Panc1 (cell line): ENCODE measurements around the gene GPR15LG. TPM values are rescaled to one million over a fixed set of nuclear protein-coding genes. Genes with fewer than 3 reads are reported as not detected.
A peak's percentile ranks its signal among the peaks of the same experiment; 100 is the strongest.

Source experiments
- ATAC-seq: fragments of 200-7000 bp; cut with Tn5 transposase; 2 replicates; pipeline ENCODE4 v1.9.1; 2020; ENCODE audit warnings: mild to moderate bottlenecking, moderate library complexity
- BruUV-seq: library from RNA; stranded (reverse); fragments of 400-500 nt; replicated peaks from 2 replicates; lab custom pipeline; 2021; lab: Mats Ljungman, UMichigan
- CTCF ChIA-PET: fragments of 300-600 bp; sonication (Branson Sonifier 250); formaldehyde crosslinking; loops from one replicate; lab custom pipeline; 2022; ENCODE audit warnings: antibody characterized with exemption; lab: Charles Lee
- POLR2A ChIA-PET: fragments of 300-600 bp; sonication (Branson Sonifier 250); formaldehyde crosslinking; loops from one replicate; lab custom pipeline; 2022; ENCODE audit warnings: antibody characterized with exemption; lab: Charles Lee
- DNase-seq: peaks from one replicate; pipeline ENCODE4 v3.0.0-alpha.2; 2010; ENCODE audit warnings: low read depth, low spot score
- H3K27ac ChIP-seq: 2 replicates; pipeline ENCODE4 v1.5.1; 2011; ENCODE audit warnings: mild to moderate bottlenecking, low read length, inconsistent platforms
- H3K27me3 ChIP-seq: fragments of 200-500 bp; sonication (Bioruptor generic); 2 replicates; pipeline ENCODE4 v1.6.0; 2014; ENCODE audit warnings: low read length, inconsistent platforms; ENCODE audit not compliant: control insufficient read depth, insufficient read depth
- H3K36me3 ChIP-seq: fragments of 200-500 bp; sonication (Bioruptor generic); 2 replicates; pipeline ENCODE4 v1.5.1; 2014; ENCODE audit warnings: inconsistent platforms, mild to moderate bottlenecking, low read length, moderate library complexity; ENCODE audit not compliant: control insufficient read depth, insufficient read depth
- H3K4me1 ChIP-seq: 2 replicates; pipeline ENCODE4 v1.5.1; 2011; ENCODE audit warnings: inconsistent platforms, mild to moderate bottlenecking, low read length, moderate library complexity; ENCODE audit not compliant: control insufficient read depth, insufficient read depth
- H3K4me3 ChIP-seq, 2 experiments: 2 replicates each; pipeline ENCODE4 v1.5.1; 2011 to 2012; ENCODE audit warnings: low read depth in 2 of 2, low read length in 2 of 2, mild to moderate bottlenecking in 2 of 2, inconsistent platforms in 1 of 2, moderate library complexity in 1 of 2
- H3K9me3 ChIP-seq: fragments of 200-500 bp; sonication (Bioruptor generic); 2 replicates; pipeline ENCODE4 v1.5.1; 2014; ENCODE audit warnings: low read depth, mild to moderate bottlenecking, inconsistent platforms, low read length, moderate library complexity; ENCODE audit not compliant: control insufficient read depth, insufficient read depth
- POLR2AphosphoS5 ChIP-seq: IDR thresholded peaks from 2 replicates; pipeline ENCODE4 v1.6.1; 2012; ENCODE audit warnings: mild to moderate bottlenecking, low read depth, low read length, moderate library complexity
- SIN3A ChIP-seq: IDR thresholded peaks from 2 replicates; pipeline ENCODE4 v1.6.1; 2012; ENCODE audit warnings: low read depth, mild to moderate bottlenecking, low read length, moderate library complexity, borderline replicate concordance; ENCODE audit not compliant: insufficient read depth
- TCF7L2 ChIP-seq: IDR thresholded peaks from 2 replicates; pipeline ENCODE4 v1.6.1; 2011; ENCODE audit warnings: mild to moderate bottlenecking, low read depth, low read length, inconsistent platforms
- in situ Hi-C: cut with HindIII; loops from 2 replicates; pipeline ENCODE4 v1.10.0; 2016; ENCODE audit warnings: low sequenced_read_pairs, low pct_unique_long_range_greater_than_20kb
- intact Hi-C: fragments of 100-400 bp; cut with micrococcal nuclease; formaldehyde crosslinking; loops from one replicate; pipeline ENCODE4 v1.10.0; 2022; ENCODE audit not compliant: unreplicated experiment
- total RNA-seq: library from RNA; stranded (reverse); gene quantifications from one replicate; pipeline ENCODE4 v1.2.1, GENCODE V29; 2021; ENCODE audit not compliant: unreplicated experiment
- TF ChIP-seq, protein P1 (sequence below), 2 experiments: IDR thresholded peaks; 2 replicates each; pipeline ENCODE4 v1.6.1; 2011 to 2012; ENCODE audit warnings: low read depth in 2 of 2, control low read depth in 1 of 2, low read length in 1 of 2, mild to moderate bottlenecking in 1 of 2, moderate library complexity in 1 of 2; ENCODE audit not compliant: insufficient read depth in 1 of 2
- TF ChIP-seq, protein P2 (sequence below): fragments of 450-650 bp; IDR thresholded peaks from 2 replicates; pipeline ENCODE4 v1.5.1; 2017; ENCODE audit warnings: mild to moderate bottlenecking

GPR15LG gene
- total RNA-seq, 1 experiment from 2014 or later = 0.41 TPM

DNA sequence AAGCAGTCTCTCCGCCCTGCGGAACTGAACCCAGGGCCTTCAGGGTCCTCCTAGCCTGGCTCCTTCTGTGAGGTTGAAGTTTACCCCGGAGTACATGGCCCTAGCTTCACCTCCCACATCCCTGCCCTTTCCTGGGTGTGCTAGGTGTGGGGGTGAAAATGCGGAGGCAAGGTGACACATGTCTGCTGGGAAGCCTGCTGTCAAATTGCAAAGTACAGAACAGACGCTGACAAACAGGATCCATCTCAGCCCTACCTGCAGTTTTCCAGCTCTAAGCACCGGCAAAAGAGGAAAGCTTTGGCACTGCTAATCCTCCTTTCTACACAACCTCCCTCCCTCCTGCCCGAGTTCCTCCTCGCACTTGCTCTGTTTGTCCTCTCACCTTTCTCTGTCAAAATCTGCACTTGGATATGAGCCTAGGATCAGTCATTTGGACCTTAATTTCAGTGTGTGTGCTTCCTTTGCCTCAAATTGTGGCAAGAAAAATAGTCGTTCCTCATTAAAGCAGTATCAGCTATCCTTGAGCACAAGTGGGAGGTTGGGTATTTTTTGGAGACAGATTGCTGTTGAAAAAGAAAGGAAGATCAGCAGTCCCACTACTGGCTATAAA lies 14.4 kb upstream of the GPR15LG start:
- BruUV-seq = no TSS peak
- Histone ChIP-seq H3K27ac (no peak overlapping the region), H3K9me3 (no peaks in the 10 kb centered on the region), H3K4me1 (no peaks in the 10 kb centered on the region), H3K27me3 (no peaks in the 10 kb centered on the region), H3K36me3 (peaks cover 5% of the 10 kb centered on the region; the same call in 1 of the 2 replicates), H3K4me3 (no peak overlapping the region)
- in situ Hi-C loops (no loop called here), intact Hi-C loops (loop anchor here (10.0 kb wide), 1 partner anchor 376 kb away; no protein-coding TSS in a partner anchor)
- no peak for TF ChIP-seq TCF7L2
- TF ChIP-seq, protein P1, sequence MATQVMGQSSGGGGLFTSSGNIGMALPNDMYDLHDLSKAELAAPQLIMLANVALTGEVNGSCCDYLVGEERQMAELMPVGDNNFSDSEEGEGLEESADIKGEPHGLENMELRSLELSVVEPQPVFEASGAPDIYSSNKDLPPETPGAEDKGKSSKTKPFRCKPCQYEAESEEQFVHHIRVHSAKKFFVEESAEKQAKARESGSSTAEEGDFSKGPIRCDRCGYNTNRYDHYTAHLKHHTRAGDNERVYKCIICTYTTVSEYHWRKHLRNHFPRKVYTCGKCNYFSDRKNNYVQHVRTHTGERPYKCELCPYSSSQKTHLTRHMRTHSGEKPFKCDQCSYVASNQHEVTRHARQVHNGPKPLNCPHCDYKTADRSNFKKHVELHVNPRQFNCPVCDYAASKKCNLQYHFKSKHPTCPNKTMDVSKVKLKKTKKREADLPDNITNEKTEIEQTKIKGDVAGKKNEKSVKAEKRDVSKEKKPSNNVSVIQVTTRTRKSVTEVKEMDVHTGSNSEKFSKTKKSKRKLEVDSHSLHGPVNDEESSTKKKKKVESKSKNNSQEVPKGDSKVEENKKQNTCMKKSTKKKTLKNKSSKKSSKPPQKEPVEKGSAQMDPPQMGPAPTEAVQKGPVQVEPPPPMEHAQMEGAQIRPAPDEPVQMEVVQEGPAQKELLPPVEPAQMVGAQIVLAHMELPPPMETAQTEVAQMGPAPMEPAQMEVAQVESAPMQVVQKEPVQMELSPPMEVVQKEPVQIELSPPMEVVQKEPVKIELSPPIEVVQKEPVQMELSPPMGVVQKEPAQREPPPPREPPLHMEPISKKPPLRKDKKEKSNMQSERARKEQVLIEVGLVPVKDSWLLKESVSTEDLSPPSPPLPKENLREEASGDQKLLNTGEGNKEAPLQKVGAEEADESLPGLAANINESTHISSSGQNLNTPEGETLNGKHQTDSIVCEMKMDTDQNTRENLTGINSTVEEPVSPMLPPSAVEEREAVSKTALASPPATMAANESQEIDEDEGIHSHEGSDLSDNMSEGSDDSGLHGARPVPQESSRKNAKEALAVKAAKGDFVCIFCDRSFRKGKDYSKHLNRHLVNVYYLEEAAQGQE (IDR thresholded peaks at IDR 0.05; ENCODE audit: insufficient read depth in 1 of 2, low read depth in 2 of 2, low read length in 1 of 2) = no peak
- TF ChIP-seq SIN3A = no peak
- no peak for TF ChIP-seq POLR2AphosphoS5
- TF ChIP-seq, protein P2, sequence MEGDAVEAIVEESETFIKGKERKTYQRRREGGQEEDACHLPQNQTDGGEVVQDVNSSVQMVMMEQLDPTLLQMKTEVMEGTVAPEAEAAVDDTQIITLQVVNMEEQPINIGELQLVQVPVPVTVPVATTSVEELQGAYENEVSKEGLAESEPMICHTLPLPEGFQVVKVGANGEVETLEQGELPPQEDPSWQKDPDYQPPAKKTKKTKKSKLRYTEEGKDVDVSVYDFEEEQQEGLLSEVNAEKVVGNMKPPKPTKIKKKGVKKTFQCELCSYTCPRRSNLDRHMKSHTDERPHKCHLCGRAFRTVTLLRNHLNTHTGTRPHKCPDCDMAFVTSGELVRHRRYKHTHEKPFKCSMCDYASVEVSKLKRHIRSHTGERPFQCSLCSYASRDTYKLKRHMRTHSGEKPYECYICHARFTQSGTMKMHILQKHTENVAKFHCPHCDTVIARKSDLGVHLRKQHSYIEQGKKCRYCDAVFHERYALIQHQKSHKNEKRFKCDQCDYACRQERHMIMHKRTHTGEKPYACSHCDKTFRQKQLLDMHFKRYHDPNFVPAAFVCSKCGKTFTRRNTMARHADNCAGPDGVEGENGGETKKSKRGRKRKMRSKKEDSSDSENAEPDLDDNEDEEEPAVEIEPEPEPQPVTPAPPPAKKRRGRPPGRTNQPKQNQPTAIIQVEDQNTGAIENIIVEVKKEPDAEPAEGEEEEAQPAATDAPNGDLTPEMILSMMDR = no peak
- ChIA-PET POLR2A (no interaction called here), CTCF (no interaction called here)
- DNase-seq (no peak), ATAC-seq (no peak)

DNA sequence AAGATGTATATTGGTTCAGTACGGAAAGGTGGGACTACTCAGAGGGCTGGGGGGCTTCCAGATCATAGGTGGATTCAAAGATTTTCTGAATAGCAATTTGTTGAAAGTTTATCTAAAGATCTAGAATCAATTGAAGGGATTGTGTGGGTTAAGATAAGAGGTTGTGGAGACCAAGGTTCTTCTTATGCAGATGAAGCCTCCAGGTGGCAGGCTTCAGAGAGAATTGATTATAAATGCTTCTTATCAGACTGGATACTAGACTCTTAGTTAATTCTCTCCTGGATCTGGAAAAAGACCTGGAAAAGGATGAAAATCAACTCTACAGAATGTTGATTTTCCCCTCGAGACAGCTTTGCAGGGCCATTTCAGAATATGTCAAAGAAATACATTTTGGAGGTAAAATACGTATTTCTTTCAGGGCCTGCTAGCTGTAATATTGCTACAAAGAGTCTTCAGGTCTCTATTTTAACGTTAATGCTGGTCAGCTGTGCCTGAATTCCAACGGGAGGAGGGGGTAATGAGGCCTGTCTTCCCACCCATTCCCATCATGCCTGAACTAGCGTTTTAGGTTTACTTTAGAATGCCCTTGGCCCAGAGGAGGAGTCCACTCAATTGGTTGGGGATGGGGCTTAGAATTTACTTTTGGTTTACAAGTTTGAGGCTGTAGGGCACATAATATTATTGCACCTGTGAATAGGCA lies 12.8 kb upstream of the GPR15LG start:
- DNase-seq = no peak
- intact Hi-C loops (no loop called here), in situ Hi-C loops (no loop called here)
- CTCF ChIA-PET = no interaction called here
- BruUV-seq = no TSS peak
- H3K9me3 ChIP-seq = no peaks in the 10 kb centered on the region
- TF ChIP-seq, protein P2 = peak; percentile 25; the same call in 1 of the 2 replicates
- no peak for TF ChIP-seq TCF7L2
- no peaks in the 10 kb centered on the region for H3K36me3 ChIP-seq
- no peaks in the 10 kb centered on the region for H3K4me1 ChIP-seq
- ATAC-seq = no peak
- POLR2A ChIA-PET = no interaction called here
- no peak overlapping the region for H3K4me3 ChIP-seq
- no peak overlapping the region for H3K27ac ChIP-seq
- H3K27me3 ChIP-seq = no peaks in the 10 kb centered on the region
